M059J (cell line): ENCODE data around the gene HEXD. TPM values are rescaled to one million over a fixed set of nuclear protein-coding genes. Genes with fewer than 3 reads are reported as not detected.
"Not testable (repeated sequence)": the region's sequence is repeated elsewhere in the genome, so short reads cannot be mapped to it uniquely, and the experiment has no call there.

ENCODE experiments used
- DNase-seq: peaks from one replicate; pipeline ENCODE4 v3.0.0-alpha.2; 2012; ENCODE audit warnings: low read depth
- total RNA-seq: library from RNA; depleted of rRNA; stranded (reverse); fragments of >200 nt; shearing (Covaris generic); gene quantifications from 2 replicates; pipeline ENCODE4 v1.2.3, GENCODE V29; 2014

The HEXD gene
- total RNA-seq, 1 experiment from 2014 or later: 7.3 TPM

- DNase-seq: peak; percentile 98
These were observed 40.2 kb downstream of the HEXD start, which contains the start of gene NARF for GRCh38 chr17:82458179-82458884. Gene NARF (plus strand): TSS chr17:82458741. CDS start chr17:82458804, 63 bp downstream.

DNA sequence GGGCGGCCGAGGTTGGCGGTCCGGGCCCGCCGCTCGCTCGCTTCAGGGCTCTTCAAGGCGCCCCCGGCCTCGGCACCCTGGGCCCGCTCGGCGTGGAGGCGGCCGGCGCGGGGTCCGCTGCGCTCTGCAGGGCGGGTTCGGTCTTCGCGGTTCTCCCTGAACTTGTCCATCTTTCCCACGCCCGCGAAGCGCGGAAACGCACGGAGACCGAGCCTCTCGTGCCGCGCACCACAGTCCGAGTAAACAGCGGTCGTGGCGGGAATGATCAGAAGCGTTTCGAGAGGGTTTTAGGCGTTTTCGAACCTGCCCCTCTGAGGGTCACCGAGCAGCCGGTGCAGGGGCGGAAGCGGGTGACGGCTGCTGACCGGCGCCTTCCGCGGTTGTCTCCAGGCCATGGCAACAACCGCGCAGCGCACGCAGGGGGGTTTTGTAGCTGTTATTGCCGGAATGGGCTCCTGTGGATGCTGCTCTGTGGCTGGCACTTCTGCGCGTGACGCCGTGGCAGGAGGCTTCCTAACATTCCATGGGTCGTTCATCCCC, 40.8 kb downstream of the HEXD start:
- peak; percentile 51 for DNase-seq

- DNase-seq: not testable (repeated sequence)
These were observed 41.8 kb downstream of the HEXD start for GRCh38 chr17:82459936-82460335.

GRCh38 chr17:82461827-82462524, 43.8 kb downstream of the HEXD start:
- DNase-seq: no peak

DNA sequence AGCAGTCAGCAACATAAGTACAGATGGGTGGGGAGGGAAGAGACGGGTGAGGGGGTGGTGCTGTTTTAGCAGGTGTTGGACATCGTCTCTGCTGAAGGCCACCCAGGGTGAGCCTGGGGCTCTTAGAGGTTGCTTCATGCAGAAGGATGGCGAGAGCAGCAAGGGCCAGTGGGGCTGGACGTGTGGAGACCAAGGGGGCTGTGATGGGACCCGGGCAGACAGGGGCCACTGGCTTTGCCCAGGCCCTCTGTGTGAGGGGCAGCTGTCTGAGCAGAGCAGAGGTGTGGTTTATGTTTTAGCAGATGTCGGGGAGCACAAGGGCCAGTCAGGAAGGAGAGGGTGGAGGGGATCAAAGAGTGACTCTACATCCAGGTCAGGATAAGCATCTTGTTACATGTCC, 45.2 kb downstream of the HEXD start:
- DNase-seq: no peak

- DNase-seq: no peak
These were observed 45.9 kb downstream of the HEXD start for GRCh38 chr17:82463925-82464566.

DNA sequence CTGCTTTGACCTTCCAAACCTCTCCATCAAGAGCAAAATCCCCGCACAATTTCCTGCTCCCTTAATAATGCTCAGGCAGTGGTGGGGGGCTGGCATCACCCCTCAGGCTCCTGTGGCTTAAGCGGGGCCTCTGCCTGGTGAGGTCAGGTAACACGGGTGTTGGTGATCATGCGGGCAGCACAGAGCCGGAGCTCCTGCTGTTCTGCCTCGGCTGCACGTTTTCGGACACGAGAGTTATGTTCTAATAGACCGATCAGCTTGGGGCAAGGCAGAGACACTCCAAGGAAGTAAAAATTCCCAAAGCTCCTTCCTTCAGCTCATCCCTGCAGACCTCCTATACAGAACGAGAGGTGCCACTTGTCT, 46.4 kb downstream of the HEXD start:
- no peak for DNase-seq

- DNase-seq: no peak
These were observed 47.0 kb downstream of the HEXD start for GRCh38 chr17:82465023-82465603.

GRCh38 chr17:82468692-82469091, 50.5 kb downstream of the HEXD start:
- DNase-seq: no peak

- no peak for DNase-seq
These were observed 51.9 kb downstream of the HEXD start for GRCh38 chr17:82470065-82470464.

- no peak for DNase-seq
These were observed 56.3 kb downstream of the HEXD start for GRCh38 chr17:82474223-82475010.

DNA sequence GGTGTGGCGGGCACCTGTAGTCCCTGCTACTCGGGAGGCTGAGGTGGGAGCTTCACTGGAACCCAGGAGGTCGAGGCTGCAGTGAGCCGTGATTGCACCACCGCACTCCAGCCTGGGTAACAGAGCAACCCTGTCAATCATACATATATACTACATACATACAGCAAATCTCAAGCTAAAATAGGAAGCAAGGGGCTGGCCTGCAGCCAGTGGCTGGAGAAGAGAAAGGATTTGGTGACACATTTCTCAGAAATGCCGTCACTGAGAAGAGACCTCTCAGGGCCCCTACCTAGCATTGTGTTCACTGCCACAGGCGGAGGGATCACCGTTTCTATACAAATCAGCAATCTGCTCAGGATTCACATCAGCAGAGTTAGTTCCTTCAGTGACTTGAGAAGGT, 57.3 kb downstream of the HEXD start:
- no peak for DNase-seq

DNA sequence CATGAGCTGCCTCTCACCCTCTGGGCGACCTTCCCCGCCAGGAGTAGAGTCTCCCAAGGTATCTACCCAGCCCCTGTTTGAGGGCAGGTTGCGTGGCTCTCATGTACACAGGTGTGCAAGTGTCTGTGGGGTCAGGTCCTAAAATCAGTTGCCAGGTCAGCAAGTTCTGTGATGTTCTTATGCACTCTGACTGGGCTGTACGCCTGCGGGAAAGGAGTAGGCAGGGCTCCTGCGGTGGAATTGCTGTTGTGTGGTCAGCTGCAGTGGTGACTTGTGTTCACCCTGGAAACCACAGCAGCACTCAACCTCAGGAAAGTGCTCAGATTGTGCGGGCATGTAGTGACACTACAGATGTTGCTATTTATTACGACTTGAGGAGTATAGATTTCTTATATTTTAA, 59.8 kb downstream of the HEXD start:
- no peak for DNase-seq

DNA sequence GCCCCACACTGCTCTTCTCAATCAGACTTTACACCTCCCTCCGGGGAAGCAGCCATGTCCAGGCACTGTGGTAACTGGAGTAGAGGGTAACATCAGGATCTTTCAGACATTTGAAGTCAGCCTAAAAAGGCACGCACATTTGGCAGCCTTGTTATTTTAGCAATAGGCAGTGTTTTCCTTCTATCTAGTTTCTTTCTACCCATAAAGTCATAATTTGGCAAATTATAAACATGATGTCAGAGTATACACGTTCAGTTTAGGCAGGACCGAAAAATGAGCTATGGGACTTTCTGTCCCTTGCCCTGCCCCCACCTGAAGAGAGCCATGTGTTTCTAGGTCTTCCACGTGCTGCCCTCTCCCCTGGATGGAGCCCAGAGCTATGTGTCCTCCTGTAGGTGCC, 61.5 kb downstream of the HEXD start:
- no peak for DNase-seq

DNA sequence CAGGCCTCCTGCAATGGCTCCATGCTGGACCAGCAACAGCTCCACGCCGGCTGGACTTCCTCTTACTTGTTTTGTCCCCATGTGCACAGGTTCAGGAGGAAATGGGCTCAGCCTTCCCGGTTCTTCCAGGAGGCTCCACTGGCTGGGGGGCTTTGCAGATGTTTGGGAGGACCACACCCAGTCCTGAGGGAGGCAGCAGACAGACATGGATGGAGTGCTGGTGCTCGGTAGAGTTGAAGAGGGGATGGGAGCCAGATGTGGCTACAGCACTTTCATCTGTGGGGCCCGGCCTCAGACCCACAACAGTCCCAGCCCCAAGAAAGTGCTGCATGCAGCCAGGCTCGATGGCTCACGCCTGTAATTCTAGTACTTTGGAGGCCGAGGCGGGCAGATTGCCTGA, 62.2 kb downstream of the HEXD start:
- no peak for DNase-seq

DNA sequence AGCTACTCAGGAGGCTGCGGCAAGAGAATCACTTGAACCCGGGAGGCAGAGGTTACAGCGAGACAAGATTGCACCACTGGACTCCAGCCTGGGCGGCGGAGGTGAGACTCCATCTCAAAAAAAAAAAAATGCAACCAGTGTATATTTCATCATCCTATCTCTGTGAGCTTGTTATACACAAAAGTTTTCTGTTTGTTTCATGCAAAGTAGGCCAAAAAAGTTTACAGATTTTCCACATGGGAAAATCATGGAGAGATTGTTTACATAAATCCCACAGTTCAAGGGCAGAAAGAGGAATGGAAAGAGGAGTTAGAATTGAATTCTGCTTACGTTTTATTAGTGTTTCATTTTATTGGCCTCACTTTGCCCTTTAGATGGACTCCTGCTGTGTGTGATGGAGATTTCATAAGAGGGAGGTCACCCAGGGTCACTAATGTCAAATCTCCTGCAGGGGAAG, 65.1 kb downstream of the HEXD start:
- DNase-seq: no peak

GRCh38 chr17:82483836-82484235, 65.7 kb downstream of the HEXD start:
- DNase-seq: no peak

- no peak for DNase-seq
These were observed 68.3 kb downstream of the HEXD start for GRCh38 chr17:82486231-82487094.

DNA sequence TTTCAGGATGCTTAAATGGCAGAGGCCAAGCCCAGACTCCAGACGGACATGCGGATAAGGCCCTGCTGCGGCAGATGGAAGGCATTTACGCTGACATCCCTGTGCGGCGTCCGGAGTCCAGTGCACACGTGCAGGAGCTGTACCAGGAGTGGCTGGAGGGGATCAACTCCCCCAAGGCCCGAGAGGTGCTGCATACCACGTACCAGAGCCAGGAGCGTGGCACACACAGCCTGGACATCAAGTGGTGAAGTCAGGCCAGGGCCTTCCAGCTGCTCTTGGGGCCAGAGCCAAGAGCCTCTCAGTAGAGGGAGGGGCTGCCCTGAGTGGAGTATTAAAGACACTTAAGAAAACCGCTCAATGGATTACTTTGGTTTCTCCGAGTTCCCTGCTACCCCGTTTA, 69.8 kb downstream of the HEXD start:
- no peak for DNase-seq

DNA sequence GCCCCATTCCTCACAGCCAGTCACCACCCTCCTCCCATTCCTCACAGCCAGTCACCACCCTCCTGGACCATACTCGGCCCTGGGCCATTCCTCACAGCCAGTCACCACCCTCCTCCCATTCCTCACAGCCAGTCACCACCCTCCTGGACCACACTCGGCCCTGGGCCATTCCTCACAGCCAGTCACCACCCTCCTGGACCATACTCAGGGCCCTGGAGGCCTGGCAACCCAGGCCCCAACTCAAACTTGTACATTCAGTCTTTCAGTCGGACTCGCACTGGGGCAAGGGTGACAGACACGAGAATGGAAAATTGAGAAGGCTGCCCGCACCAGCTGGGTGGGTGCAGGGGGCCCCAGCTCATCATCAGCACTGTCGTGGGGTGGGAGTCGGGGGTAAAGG, 71.0 kb downstream of the HEXD start:
- peak; percentile 55 for DNase-seq
